HuH-7.5 (cell line): ENCODE measurements around the gene ARHGAP36.

Experiments
- DNase-seq: peaks from one replicate; pipeline ENCODE4 v3.0.0; 2011; ENCODE audit warnings: low spot score

The ARHGAP36 gene

DNA sequence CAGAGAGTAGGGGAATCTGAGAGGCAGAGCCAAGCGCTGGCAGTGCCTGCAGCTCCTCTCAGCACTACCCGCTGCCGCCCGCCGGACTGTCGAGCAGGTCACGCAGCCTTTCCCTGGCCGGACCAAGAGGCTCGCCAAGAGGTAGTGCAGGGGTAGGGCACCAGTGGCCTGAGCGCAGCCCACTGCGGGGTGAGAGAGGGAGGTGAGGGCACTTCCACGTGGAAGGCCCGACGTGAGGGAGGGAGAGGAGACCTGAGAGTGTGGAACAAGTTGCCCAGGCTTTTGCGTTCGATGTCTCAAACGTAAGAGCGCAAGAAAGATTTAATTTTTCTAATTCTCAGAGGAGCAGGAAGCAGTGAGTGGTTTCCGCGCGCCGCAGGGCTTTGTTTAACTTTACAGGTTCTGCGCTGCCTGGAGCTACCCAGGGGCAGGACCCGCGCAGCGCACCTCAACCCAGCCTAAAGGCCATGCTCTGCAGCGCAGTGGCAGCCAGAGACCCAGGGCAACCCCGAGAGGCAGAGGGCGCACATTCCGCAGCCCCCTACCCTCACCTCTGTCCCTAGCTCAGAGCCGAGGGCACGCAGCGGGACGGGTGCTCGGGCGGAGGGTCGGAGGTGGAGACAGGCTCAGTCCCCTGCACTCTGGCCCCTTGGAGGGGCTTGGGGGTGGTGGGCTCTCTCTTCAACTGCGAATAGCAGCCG, 14.9 kb downstream of the ARHGAP36 start:
- no peak for DNase-seq

DNA sequence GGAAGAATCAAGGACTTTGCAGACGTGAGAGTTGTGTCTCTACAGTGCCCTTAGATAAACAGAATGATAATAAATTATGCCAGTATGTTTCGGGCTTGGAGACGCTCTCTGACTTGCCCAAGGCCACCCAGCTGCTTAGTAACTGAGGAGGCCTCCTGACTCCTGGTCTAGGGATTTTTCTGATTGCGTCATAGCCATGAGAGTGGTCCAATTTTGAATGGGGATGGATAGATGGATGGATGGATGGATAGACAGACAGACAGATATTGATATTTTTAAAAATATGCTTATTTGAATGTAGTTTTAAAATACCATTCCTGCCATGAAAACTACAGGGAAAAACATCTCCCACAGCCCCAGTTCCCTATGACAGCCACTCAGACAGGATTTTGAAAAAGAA, 15.5 kb downstream of the ARHGAP36 start:
- DNase-seq = no peak

DNA sequence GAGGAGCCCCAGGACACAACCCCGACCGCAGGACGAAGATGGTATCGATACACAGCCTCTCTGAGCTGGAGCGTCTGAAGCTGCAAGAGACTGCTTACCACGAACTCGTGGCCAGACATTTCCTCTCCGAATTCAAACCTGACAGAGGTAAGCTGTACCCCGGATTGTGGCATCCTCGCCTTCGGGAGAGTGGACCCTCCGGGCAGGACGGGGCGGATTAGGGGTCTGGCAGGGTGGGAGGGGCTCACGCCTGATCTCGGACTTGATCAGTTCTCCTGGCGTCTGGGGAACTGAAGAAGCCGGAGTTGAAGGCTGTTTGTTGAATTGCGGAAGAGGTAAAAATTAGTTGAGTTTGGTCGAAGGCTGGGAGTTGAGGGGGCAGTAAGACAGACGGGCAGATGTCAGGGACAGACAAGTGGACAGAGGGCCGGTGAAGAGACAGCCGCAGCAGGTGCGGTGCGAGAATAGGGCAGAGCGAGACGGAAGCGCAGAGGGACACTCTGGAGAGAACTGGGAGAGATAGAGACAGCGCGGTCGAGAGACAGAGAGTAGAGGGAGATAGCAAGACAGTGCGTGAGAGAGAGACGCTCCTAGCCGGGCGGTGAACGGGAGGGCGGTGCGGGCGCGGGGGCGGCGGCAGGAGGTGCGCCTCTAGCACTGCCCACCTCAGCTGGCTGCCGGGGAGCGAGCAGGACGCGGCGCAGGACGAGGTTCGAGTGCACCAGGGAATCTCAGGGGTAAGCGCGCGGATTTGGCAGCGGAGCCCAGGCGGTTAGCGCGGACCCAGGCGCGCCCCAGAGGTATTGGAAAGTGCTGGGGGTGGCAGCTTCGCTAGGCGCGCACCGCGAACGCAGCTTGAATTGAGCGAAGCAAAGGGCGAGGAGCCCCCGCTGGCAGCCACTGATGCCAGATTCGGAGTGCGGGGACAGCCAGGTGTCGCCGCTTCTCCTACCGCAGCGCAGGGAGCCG, 23.9 kb downstream of the ARHGAP36 start:
- DNase-seq = no peak

DNA sequence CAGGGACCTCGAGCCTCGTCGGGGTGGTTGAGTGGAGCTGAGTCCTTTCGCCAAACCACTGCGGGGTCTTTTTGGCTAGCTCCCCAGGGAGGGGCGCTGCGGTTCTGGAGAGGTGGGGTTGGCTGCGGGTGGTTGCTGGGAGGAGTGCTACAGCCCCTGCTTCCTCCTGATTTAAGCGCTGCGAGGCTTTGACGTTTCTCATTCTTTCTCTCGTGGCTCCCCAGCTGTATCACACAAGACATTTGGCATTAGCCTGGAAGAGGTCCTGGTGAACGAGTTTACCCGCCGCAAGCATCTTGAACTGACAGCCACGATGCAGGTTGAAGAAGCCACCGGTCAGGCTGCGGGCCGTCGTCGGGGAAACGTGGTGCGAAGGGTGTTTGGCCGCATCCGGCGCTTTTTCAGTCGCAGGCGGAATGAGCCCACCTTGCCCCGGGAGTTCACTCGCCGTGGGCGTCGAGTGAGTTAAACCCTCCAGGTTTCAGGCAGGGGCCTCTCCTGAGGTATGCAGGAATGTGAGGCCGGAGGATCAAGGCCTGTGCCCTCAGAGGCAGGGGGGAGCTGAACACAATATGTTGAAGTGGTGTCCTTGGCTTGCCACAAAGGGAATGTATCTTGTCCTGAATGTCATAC, 25.5 kb downstream of the ARHGAP36 start:
- no peak for DNase-seq

DNA sequence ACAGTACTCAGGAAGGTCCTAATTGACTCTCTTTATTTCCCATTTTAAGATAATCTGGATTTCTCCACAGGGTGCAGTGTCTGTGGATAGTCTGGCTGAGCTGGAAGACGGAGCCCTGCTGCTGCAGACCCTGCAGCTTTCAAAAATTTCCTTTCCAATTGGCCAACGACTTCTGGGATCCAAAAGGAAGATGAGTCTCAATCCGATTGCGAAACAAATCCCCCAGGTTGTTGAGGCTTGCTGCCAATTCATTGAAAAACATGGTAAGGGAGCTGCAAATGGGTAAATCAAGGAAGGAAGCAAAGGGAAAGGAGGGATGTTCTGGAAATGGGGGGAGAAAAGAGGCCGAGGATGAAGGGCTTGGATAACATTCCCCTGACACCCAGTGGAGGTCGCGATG, 26.0 kb downstream of the ARHGAP36 start:
- no peak for DNase-seq

DNA sequence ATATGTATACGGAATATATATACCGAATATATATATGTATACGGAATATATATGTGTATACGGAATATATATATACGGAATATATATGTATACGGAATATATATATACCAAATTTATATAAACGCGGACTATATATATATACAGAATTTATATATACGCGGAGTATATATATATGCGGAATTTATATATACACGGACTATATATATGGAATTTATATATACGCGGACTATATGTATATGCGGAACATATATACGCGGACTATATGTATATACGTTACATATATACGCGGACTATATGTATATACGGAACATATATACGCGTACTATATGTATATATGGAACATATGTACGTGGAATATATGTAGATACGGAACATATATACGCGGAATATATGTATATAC, 78.6 kb downstream of the ARHGAP36 start:
- DNase-seq = no peak

DNA sequence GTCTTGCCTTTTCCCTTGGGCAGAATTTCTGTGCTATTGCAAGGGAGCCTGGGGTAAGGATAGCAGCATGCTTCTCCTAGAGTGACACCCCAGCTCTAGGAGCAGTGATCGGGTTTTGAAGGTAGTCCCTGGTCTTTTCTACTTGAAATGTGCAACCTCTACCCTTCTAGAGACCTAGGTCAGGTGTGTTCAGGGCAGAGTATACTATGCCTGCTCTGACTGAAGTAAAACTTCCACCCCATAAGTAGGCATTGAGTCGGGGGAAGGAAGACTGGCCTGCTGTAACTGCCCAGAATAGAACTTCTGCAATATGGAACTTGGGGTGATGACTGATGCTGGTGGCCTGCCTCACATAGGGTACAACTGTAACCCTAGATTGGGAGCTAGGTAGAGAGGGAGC, 80.9 kb downstream of the ARHGAP36 start:
- no peak for DNase-seq
